HepG2 (cell line): Measurements from ENCODE around the gene HDHD3. TPM values are rescaled to one million over a fixed set of nuclear protein-coding genes. Genes with fewer than 3 reads are reported as not detected.

Experiments used
- ELF1 ChIP-seq: sonication (generic); formaldehyde crosslinking; IDR thresholded peaks from 2 replicates; pipeline ENCODE4 v1.4.0; 2020; ENCODE audit warnings: missing genetic modification reagents
- LCORL ChIP-seq, 2 experiments: fragments of 450-650 bp in 1 of 2; sonication (generic) in 1 of 2; formaldehyde crosslinking in 1 of 2; IDR thresholded peaks; 2 replicates each; pipeline versions ENCODE4 v1.5.0 to v1.6.1; 2017 to 2020; ENCODE audit warnings: antibody characterized with exemption in 1 of 2, missing genetic modification reagents in 1 of 2
- NR2F6 ChIP-seq, 2 experiments: IDR thresholded peaks; 2 replicates each; pipeline ENCODE4 v1.6.1; 2016; ENCODE audit warnings: antibody characterized with exemption in 1 of 2, mild to moderate bottlenecking in 1 of 2
- PITX1 ChIP-seq: sonication (generic); formaldehyde crosslinking; IDR thresholded peaks from 2 replicates; pipeline ENCODE4 v1.5.1; 2020; ENCODE audit warnings: mild to moderate bottlenecking, missing genetic modification reagents
- SIX4 ChIP-seq: sonication (generic); formaldehyde crosslinking; IDR thresholded peaks from 2 replicates; pipeline ENCODE4 v1.4.0; 2020; ENCODE audit warnings: missing genetic modification reagents
- ZBTB20 ChIP-seq: sonication (generic); formaldehyde crosslinking; IDR thresholded peaks from 2 replicates; pipeline ENCODE4 v1.8.1; 2023; ENCODE audit warnings: missing genetic modification reagents, low read depth, mild to moderate bottlenecking, borderline replicate concordance
- ZNF777 ChIP-seq: sonication (generic); formaldehyde crosslinking; IDR thresholded peaks from 2 replicates; pipeline ENCODE4 v1.4.0; 2020; ENCODE audit warnings: missing genetic modification reagents
- polyA plus RNA-seq, 8 experiments: library from polyadenylated mRNA; depleted of rRNA in 3 of 8; stranded (reverse) in 7 of 8; unstranded in 1 of 8; fragments of >200 nt; fragmentation: Illumina TruSeq in 4 of 8; extraction: Trizol in 4 of 8; gene quantifications; 2 replicates each; pipeline versions ENCODE4 v1.2.1 to v1.2.3, GENCODE V29; 2011 to 2016; ENCODE audit warnings: low read depth in 4 of 8, missing spikeins in 1 of 8, mixed read lengths in 1 of 8; ENCODE audit not compliant: insufficient read depth in 1 of 8
- total RNA-seq, 5 experiments: library from RNA; depleted of rRNA; stranded (reverse); fragments of >200 nt; fragmentation: Illumina TruSeq; extraction: Trizol; gene quantifications; 2 replicates each; pipeline ENCODE4 v1.2.3, GENCODE V29; 2016; ENCODE audit warnings: low read depth in 1 of 5
- TF ChIP-seq, protein P1 (sequence below): IDR thresholded peaks from 2 replicates; pipeline ENCODE4 v1.6.1; 2016
- TF ChIP-seq, protein P2 (sequence below), 2 experiments: IDR thresholded peaks; 2 replicates each; pipeline ENCODE4 v1.6.1; 2011 to 2012; ENCODE audit warnings: low read length in 2 of 2, borderline replicate concordance in 1 of 2, low read depth in 1 of 2, mild to moderate bottlenecking in 1 of 2, moderate library complexity in 1 of 2
- TF ChIP-seq, protein P3 (sequence below): sonication (generic); formaldehyde crosslinking; IDR thresholded peaks from 2 replicates; pipeline ENCODE4 v1.5.0; 2020; ENCODE audit warnings: missing genetic modification reagents
- TF ChIP-seq, protein P4 (sequence below), 2 experiments: fragments of 450-650 bp in 1 of 2; sonication (generic) in 1 of 2; formaldehyde crosslinking in 1 of 2; IDR thresholded peaks; 2 replicates each; pipeline versions ENCODE4 v1.6.1 to v1.8.0; 2016 to 2022; ENCODE audit warnings: antibody characterized with exemption in 1 of 2, mild to moderate bottlenecking in 1 of 2, missing genetic modification reagents in 1 of 2

The HDHD3 gene
- total and polyA plus RNA-seq, 2 of the 13 experiments (the other 11 are each of a cell fraction or from before 2014, with no cell fraction given) = 23.1 to 38.5 TPM

DNA sequence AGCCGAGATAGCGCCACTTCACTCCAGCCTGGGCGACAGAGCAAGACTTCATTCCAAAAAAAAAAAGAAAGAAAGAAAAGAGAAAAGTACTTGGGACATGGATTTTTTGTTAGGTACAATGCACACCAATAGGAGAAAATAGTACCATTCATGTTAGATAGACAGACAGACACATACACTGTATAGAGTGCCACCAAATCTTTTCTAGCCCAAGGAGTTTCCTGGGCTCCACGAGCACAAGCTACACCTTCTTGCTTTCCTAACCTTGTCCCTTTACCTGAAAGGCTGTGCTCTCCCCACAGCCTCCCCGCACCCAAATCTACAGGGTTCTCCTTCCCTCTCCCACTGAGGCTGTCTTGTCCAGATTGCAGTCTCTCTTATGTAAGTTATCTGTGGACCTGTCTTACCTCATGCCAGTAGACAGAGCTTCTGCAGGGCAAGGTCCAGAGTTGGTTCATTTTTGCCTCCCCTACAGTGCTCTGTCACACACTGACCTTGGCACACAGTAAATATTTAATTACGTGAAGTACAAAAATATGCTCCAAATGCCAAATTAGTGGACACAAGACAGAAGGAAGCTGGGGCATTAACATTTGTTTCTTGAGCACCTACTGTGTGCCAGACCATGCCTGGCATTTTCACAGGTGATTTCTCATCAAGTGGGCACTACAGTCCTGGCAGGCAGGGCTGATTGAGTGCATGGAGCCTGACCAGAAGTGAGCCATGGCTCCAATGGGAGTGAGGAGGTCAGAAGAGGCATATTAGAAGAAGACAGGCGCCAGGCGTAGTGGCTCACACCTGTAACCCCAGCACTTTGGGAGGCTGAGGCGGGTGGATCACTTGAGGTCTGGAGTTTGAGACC lies 18.4 kb upstream of the HDHD3 start (continued):
- TF ChIP-seq, protein P1, sequence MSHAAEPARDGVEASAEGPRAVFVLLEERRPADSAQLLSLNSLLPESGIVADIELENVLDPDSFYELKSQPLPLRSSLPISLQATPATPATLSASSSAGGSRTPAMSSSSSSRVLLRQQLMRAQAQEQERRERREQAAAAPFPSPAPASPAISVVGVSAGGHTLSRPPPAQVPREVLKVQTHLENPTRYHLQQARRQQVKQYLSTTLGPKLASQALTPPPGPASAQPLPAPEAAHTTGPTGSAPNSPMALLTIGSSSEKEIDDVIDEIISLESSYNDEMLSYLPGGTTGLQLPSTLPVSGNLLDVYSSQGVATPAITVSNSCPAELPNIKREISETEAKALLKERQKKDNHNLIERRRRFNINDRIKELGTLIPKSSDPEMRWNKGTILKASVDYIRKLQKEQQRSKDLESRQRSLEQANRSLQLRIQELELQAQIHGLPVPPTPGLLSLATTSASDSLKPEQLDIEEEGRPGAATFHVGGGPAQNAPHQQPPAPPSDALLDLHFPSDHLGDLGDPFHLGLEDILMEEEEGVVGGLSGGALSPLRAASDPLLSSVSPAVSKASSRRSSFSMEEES (CRISPR knock-in tag) = 0 out of 2 replicates have a peak, but pooled peaks have one; percentile 47
- TF ChIP-seq ZBTB20 (CRISPR knock-in tag) (no peak), NR2F6 (IDR thresholded peaks at IDR 0.05) (peak; percentile 70), NR2F6 (CRISPR knock-in tag; IDR thresholded peaks at IDR 0.05) (peak; percentile 86), ZNF777 (no peak), ELF1 (CRISPR knock-in tag) (no peak), LCORL (IDR thresholded peaks at IDR 0.05) (0 out of 2 replicates have a peak, but pooled peaks have one; percentile 15), LCORL (CRISPR knock-in tag; IDR thresholded peaks at IDR 0.05) (peak; percentile 93), PITX1 (CRISPR knock-in tag) (peak; percentile 79; the same call in 1 of the 2 replicates), SIX4 (0 out of 2 replicates have a peak, but pooled peaks have one; percentile 10)
- TF ChIP-seq, protein P2, sequence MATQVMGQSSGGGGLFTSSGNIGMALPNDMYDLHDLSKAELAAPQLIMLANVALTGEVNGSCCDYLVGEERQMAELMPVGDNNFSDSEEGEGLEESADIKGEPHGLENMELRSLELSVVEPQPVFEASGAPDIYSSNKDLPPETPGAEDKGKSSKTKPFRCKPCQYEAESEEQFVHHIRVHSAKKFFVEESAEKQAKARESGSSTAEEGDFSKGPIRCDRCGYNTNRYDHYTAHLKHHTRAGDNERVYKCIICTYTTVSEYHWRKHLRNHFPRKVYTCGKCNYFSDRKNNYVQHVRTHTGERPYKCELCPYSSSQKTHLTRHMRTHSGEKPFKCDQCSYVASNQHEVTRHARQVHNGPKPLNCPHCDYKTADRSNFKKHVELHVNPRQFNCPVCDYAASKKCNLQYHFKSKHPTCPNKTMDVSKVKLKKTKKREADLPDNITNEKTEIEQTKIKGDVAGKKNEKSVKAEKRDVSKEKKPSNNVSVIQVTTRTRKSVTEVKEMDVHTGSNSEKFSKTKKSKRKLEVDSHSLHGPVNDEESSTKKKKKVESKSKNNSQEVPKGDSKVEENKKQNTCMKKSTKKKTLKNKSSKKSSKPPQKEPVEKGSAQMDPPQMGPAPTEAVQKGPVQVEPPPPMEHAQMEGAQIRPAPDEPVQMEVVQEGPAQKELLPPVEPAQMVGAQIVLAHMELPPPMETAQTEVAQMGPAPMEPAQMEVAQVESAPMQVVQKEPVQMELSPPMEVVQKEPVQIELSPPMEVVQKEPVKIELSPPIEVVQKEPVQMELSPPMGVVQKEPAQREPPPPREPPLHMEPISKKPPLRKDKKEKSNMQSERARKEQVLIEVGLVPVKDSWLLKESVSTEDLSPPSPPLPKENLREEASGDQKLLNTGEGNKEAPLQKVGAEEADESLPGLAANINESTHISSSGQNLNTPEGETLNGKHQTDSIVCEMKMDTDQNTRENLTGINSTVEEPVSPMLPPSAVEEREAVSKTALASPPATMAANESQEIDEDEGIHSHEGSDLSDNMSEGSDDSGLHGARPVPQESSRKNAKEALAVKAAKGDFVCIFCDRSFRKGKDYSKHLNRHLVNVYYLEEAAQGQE (IDR thresholded peaks at IDR 0.05; ENCODE audit: borderline replicate concordance in 1 of 2, low read depth in 1 of 2, low read length in 2 of 2) = no peak
- TF ChIP-seq, protein P3, sequence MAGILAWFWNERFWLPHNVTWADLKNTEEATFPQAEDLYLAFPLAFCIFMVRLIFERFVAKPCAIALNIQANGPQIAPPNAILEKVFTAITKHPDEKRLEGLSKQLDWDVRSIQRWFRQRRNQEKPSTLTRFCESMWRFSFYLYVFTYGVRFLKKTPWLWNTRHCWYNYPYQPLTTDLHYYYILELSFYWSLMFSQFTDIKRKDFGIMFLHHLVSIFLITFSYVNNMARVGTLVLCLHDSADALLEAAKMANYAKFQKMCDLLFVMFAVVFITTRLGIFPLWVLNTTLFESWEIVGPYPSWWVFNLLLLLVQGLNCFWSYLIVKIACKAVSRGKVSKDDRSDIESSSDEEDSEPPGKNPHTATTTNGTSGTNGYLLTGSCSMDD = no peak
- TF ChIP-seq, protein P4, sequence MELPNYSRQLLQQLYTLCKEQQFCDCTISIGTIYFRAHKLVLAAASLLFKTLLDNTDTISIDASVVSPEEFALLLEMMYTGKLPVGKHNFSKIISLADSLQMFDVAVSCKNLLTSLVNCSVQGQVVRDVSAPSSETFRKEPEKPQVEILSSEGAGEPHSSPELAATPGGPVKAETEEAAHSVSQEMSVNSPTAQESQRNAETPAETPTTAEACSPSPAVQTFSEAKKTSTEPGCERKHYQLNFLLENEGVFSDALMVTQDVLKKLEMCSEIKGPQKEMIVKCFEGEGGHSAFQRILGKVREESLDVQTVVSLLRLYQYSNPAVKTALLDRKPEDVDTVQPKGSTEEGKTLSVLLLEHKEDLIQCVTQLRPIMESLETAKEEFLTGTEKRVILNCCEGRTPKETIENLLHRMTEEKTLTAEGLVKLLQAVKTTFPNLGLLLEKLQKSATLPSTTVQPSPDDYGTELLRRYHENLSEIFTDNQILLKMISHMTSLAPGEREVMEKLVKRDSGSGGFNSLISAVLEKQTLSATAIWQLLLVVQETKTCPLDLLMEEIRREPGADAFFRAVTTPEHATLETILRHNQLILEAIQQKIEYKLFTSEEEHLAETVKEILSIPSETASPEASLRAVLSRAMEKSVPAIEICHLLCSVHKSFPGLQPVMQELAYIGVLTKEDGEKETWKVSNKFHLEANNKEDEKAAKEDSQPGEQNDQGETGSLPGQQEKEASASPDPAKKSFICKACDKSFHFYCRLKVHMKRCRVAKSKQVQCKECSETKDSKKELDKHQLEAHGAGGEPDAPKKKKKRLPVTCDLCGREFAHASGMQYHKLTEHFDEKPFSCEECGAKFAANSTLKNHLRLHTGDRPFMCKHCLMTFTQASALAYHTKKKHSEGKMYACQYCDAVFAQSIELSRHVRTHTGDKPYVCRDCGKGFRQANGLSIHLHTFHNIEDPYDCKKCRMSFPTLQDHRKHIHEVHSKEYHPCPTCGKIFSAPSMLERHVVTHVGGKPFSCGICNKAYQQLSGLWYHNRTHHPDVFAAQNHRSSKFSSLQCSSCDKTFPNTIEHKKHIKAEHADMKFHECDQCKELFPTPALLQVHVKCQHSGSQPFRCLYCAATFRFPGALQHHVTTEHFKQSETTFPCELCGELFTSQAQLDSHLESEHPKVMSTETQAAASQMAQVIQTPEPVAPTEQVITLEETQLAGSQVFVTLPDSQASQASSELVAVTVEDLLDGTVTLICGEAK (IDR thresholded peaks at IDR 0.05) = no peak
- TF ChIP-seq, protein P4 (CRISPR knock-in tag; IDR thresholded peaks at IDR 0.05) = no peak
